A204.1 (cell line): ENCODE data around the gene SLC6A2.
"Not testable (repeated sequence)": the region's sequence is repeated elsewhere in the genome, so short reads cannot be mapped to it uniquely, and the experiment has no call there.

Experiments
- FAIRE-seq: peaks from 2 replicates; lab custom pipeline; 2012; peaks lifted over from hg19 to GRCh38; lab: Jason Lieb, UNC

The SLC6A2 gene

GRCh38 chr16:55713103-55713502 lies 57.3 kb downstream of the SLC6A2 start:
- FAIRE-seq, result no peak

GRCh38 chr16:55717326-55717725 lies 61.5 kb downstream of the SLC6A2 start:
- FAIRE-seq, result no peak

- FAIRE-seq, result no peak
Observed at GRCh38 chr16:55725055-55725777, 69.4 kb downstream of the SLC6A2 start.

GRCh38 chr16:55728797-55729196 lies 73.0 kb downstream of the SLC6A2 start:
- no peak for FAIRE-seq

- FAIRE-seq, result no peak
Observed at GRCh38 chr16:55730115-55730514, 74.3 kb downstream of the SLC6A2 start.

GRCh38 chr16:55732496-55732895 lies 76.7 kb downstream of the SLC6A2 start:
- no peak for FAIRE-seq

GRCh38 chr16:55734665-55735064 lies 78.9 kb downstream of the SLC6A2 start:
- no peak for FAIRE-seq

- no peak for FAIRE-seq
Observed at GRCh38 chr16:55735120-55735781, 79.5 kb downstream of the SLC6A2 start.

GRCh38 chr16:55736671-55737070 lies 80.9 kb downstream of the SLC6A2 start:
- FAIRE-seq, result no peak

GRCh38 chr16:55737318-55737717 lies 81.5 kb downstream of the SLC6A2 start:
- FAIRE-seq, result no peak

GRCh38 chr16:55737966-55738365 lies 82.2 kb downstream of the SLC6A2 start:
- FAIRE-seq, result no peak

- FAIRE-seq, result no peak
Observed at GRCh38 chr16:55746081-55746480, 90.3 kb downstream of the SLC6A2 start.

- no peak for FAIRE-seq
Observed at GRCh38 chr16:55747785-55748184, 92.0 kb downstream of the SLC6A2 start.

GRCh38 chr16:55752465-55753144 lies 96.8 kb downstream of the SLC6A2 start:
- FAIRE-seq, result not testable (repeated sequence)

- FAIRE-seq, result not testable (repeated sequence)
Observed at GRCh38 chr16:55753145-55753631, 97.4 kb downstream of the SLC6A2 start.
